Measurements from ENCODE around the gene DCTD. TPM values are rescaled to one million over a fixed set of nuclear protein-coding genes. Genes with fewer than 3 reads are reported as not detected.

DCTD gene
- total and polyA plus RNA-seq, 8 donors, result 28.0 to 65.2 (median 45.4) TPM

- Histone ChIP-seq H3K27ac (peak overlapping the region in 2 of 4 donors; percentile 87 to 98), H3K9me3 (no peaks in the 10 kb centered on the region), H3K4me3 (no peak overlapping the region), H3K4me1 (peaks cover 0 to 19% (median 17%) of the 10 kb centered on the region in 3 donors), H3K36me3 (peaks cover 0 to 7% (median 0%) of the 10 kb centered on the region in 3 donors), H3K27me3 (no peaks in the 10 kb centered on the region)
- FAIRE-seq, result no peak
- WGBS, 2 donors, result 89 to 97% methylated on average over 7 of the region's 7 CpGs
- no peak for ATAC-seq
- no peak for TF ChIP-seq CTCF (IDR thresholded peaks at IDR 0.05)
- no peak for DNase-seq
- intact Hi-C loops (cut with DNase I), result no loop called here
Measured at GRCh38 chr4:182918791-182919302, 1.7 kb upstream of the DCTD start.

- TF ChIP-seq CTCF (IDR thresholded peaks at IDR 0.05), result no peak
- peak overlapping the region; percentile 61 to 84 (median 73) for H3K4me3 ChIP-seq
- WGBS, 2 donors, result 9 to 13% methylated on average over 12 of the region's 12 CpGs
- H3K36me3 ChIP-seq, result peaks cover 0 to 7% (median 0%) of the 10 kb centered on the region in 3 donors
- FAIRE-seq (no peak), DNase-seq (no peak), ATAC-seq (no peak)
- intact Hi-C loops (cut with DNase I), result no loop called here
- peaks cover 0 to 19% (median 17%) of the 10 kb centered on the region in 3 donors for H3K4me1 ChIP-seq
- H3K27ac ChIP-seq, result peak overlapping the region; percentile 77 to 98 (median 92)
- no peaks in the 10 kb centered on the region for H3K9me3 ChIP-seq
- H3K27me3 ChIP-seq, result no peaks in the 10 kb centered on the region
Measured at GRCh38 chr4:182918044-182918607, 940 bp upstream of the DCTD start.

- peak in 5 of 6 donors; percentile 45 to 72 (median 53) for DNase-seq
- peak; percentile 29 to 62 (median 56) for ATAC-seq
- 5 to 8% methylated on average over 37 to 38 of the region's 38 CpGs for WGBS, 2 donors
- H3K27ac ChIP-seq, result peak overlapping the region; percentile 73 to 97 (median 82)
- no peaks in the 10 kb centered on the region for H3K27me3 ChIP-seq
- H3K9me3 ChIP-seq, result no peaks in the 10 kb centered on the region
- no peak for TF ChIP-seq CTCF (IDR thresholded peaks at IDR 0.05)
- no peak for FAIRE-seq
- intact Hi-C loops (cut with DNase I), result no loop called here
- peak overlapping the region; percentile 71 to 84 (median 73) for H3K4me3 ChIP-seq
- peaks cover 0 to 7% (median 0%) of the 10 kb centered on the region in 3 donors for H3K36me3 ChIP-seq
- peaks cover 0 to 12% (median 5%) of the 10 kb centered on the region in 3 donors for H3K4me1 ChIP-seq
Measured at GRCh38 chr4:182916483-182917181, 554 bp downstream of the DCTD start.

GRCh38 chr4:182914357-182914756 lies 2.8 kb downstream of the DCTD start:
- no peak for FAIRE-seq
- no peaks in the 10 kb centered on the region for H3K9me3 ChIP-seq
- H3K27me3 ChIP-seq, result no peaks in the 10 kb centered on the region
- DNase-seq, result no peak
- no peak overlapping the region for H3K27ac ChIP-seq
- peaks cover 0 to 7% (median 0%) of the 10 kb centered on the region in 3 donors for H3K36me3 ChIP-seq
- intact Hi-C loops (cut with DNase I), result no loop called here
- TF ChIP-seq CTCF (IDR thresholded peaks at IDR 0.05), result no peak
- peaks cover 0 to 14% (median 5%) of the 10 kb centered on the region in 3 donors for H3K4me1 ChIP-seq
- H3K4me3 ChIP-seq, result no peak overlapping the region
- WGBS, 2 donors, result 85 to 91% methylated on average over 5 of the region's 5 CpGs
- no peak for ATAC-seq

All from pancreas (tissue), 10 donors.